CD14-positive monocyte (primary cell): Measurements from ENCODE around the gene PLEKHO1. TPM values are rescaled to one million over a fixed set of nuclear protein-coding genes. Genes with fewer than 3 reads are reported as not detected.

Source experiments
- DNase-seq, 3 donors: peaks; one replicate each; pipeline ENCODE4 v3.0.0-alpha.2; 2011 to 2022
- H2AFZ ChIP-seq: 2 replicates; pipeline ENCODE4 v1.6.0; 2012; ENCODE audit warnings: mild to moderate bottlenecking, low read depth, low read length, inconsistent platforms; ENCODE audit not compliant: insufficient read depth, poor library complexity, severe bottlenecking
- H3K27ac ChIP-seq, 2 donors: 1 replicate in 1 of 2; 2 replicates in 1 of 2; pipeline ENCODE4 v1.5.1; 2012 to 2013; ENCODE audit warnings: low read length in 2 of 2, control low read depth in 1 of 2, inconsistent platforms in 1 of 2, low read depth in 1 of 2, mild to moderate bottlenecking in 1 of 2
- H3K27me3 ChIP-seq, 2 donors: one replicate each; pipeline versions ENCODE4 v1.6.0 to v1.6.1; 2011 to 2013; ENCODE audit warnings: low read length in 2 of 2; ENCODE audit not compliant: control insufficient read depth in 2 of 2, insufficient read depth in 2 of 2
- H3K36me3 ChIP-seq, 2 donors: replicated peaks in 1 of 2; 1 replicate in 1 of 2; 2 replicates in 1 of 2; pipeline versions ENCODE4 v1.5.1 to v1.6.1; 2012 to 2013; ENCODE audit warnings: low read length in 2 of 2, control low read depth in 1 of 2, inconsistent platforms in 1 of 2, mild to moderate bottlenecking in 1 of 2; ENCODE audit not compliant: insufficient read depth in 2 of 2, control insufficient read depth in 1 of 2
- H3K4me1 ChIP-seq, 2 donors: 1 replicate in 1 of 2; 2 replicates in 1 of 2; pipeline versions ENCODE4 v1.5.1 to v1.6.1; 2012 to 2013; ENCODE audit warnings: low read length in 2 of 2, control low read depth in 1 of 2, inconsistent platforms in 1 of 2, mild to moderate bottlenecking in 1 of 2, moderate library complexity in 1 of 2; ENCODE audit not compliant: insufficient read depth in 2 of 2, control insufficient read depth in 1 of 2
- H3K4me2 ChIP-seq: replicated peaks from 2 replicates; pipeline ENCODE3; 2012; ENCODE audit warnings: low read length, moderate library complexity, mild to moderate bottlenecking; ENCODE audit not compliant: poor library complexity, severe bottlenecking; ENCODE audit errors: extremely low read depth
- H3K4me3 ChIP-seq, 3 experiments: fragments of 200-600 bp in 1 of 3; sonication (generic) in 1 of 3; replicated peaks in 1 of 3; 1 replicate in 2 of 3; 2 replicates in 1 of 3; pipeline ENCODE4 v1.5.1; 2011 to 2013; ENCODE audit warnings: low read length in 3 of 3, mild to moderate bottlenecking in 3 of 3, control low read depth in 2 of 3, low read depth in 2 of 3, inconsistent platforms in 1 of 3, moderate library complexity in 1 of 3
- H3K79me2 ChIP-seq: 2 replicates; pipeline ENCODE4 v1.6.0; 2012; ENCODE audit warnings: mild to moderate bottlenecking, control low read depth, inconsistent platforms, low read length, moderate library complexity; ENCODE audit not compliant: insufficient read depth
- H3K9ac ChIP-seq: 2 replicates; pipeline ENCODE4 v1.6.0; 2017; ENCODE audit warnings: low read length, mild to moderate bottlenecking; ENCODE audit not compliant: insufficient read depth, poor library complexity, severe bottlenecking
- H3K9me3 ChIP-seq, 2 donors: replicated peaks in 1 of 2; 1 replicate in 1 of 2; 2 replicates in 1 of 2; pipeline versions ENCODE4 v1.5.1 to v1.6.1; 2012 to 2013; ENCODE audit warnings: low read length in 2 of 2, control low read depth in 1 of 2; ENCODE audit not compliant: control insufficient read depth in 1 of 2, insufficient read depth in 1 of 2
- H4K20me1 ChIP-seq: 2 replicates; pipeline ENCODE4 v1.6.0; 2012; ENCODE audit warnings: mild to moderate bottlenecking, low read length, control low read depth, moderate library complexity; ENCODE audit not compliant: insufficient read depth
- H3K27ac Mint-ChIP-seq, 7 donors: one replicate each; pipeline ENCODE4 v1.8.0; 2020; ENCODE audit warnings: mild to moderate bottlenecking in 7 of 7, mixed read lengths in 7 of 7, moderate library complexity in 6 of 7, inconsistent platforms in 2 of 7
- H3K27me3 Mint-ChIP-seq, 3 donors: one replicate each; pipeline ENCODE4 v1.8.0; 2021 to 2022; ENCODE audit warnings: low read depth in 3 of 3, mild to moderate bottlenecking in 3 of 3, mixed read lengths in 3 of 3, moderate library complexity in 3 of 3, inconsistent platforms in 1 of 3
- H3K36me3 Mint-ChIP-seq, 2 donors: one replicate each; pipeline ENCODE4 v1.8.0; 2020; ENCODE audit warnings: mixed read lengths in 2 of 2, inconsistent platforms in 1 of 2, mild to moderate bottlenecking in 1 of 2
- H3K4me1 Mint-ChIP-seq: one replicate; pipeline ENCODE4 v1.8.0; 2020; ENCODE audit warnings: mild to moderate bottlenecking, mixed read lengths
- H3K4me3 Mint-ChIP-seq, 2 donors: one replicate each; pipeline ENCODE4 v1.8.0; 2020; ENCODE audit warnings: mild to moderate bottlenecking in 2 of 2, mixed read lengths in 2 of 2, moderate library complexity in 1 of 2
- H3K9me3 Mint-ChIP-seq, 7 donors: one replicate each; pipeline ENCODE4 v1.8.0; 2020 to 2022; ENCODE audit warnings: mixed read lengths in 7 of 7, mild to moderate bottlenecking in 6 of 7, moderate library complexity in 6 of 7, inconsistent platforms in 2 of 7
- CTCF ChIP-seq: fragments of 200-600 bp; IDR thresholded peaks from one replicate; pipeline ENCODE4 v1.8.0; 2022; ENCODE audit warnings: antibody characterized with exemption, mild to moderate bottlenecking
- WGBS: methylation state at CpG from one replicate; pipeline ENCODE4 v1.1.5; 2013; ENCODE audit warnings: missing lambda C conversion rate; ENCODE audit not compliant: insufficient coverage; 5-methylcytosine and 5-hydroxymethylcytosine counted together
- intact Hi-C, 2 donors: fragments of 100-400 bp; cut with micrococcal nuclease; formaldehyde crosslinking; loops; one replicate each; pipeline versions ENCODE4 v1.15.0 to v1.15.1; 2023
- polyA plus RNA-seq, 3 donors: library from polyadenylated mRNA; depleted of rRNA in 1 of 3; unstranded in 2 of 3; stranded (reverse) in 1 of 3; fragments of 300-500 nt in 2 of 3; fragments of >200 nt in 1 of 3; fragmentation: Illumina TruSeq in 2 of 3; gene quantifications; 1 replicate in 2 of 3; 2 replicates in 1 of 3; pipeline ENCODE4 v1.2.3, GENCODE V29; 2012 to 2021

The PLEKHO1 gene
- polyA plus RNA-seq, 3 donors = 87.2 to 170 (median 110) TPM

DNA sequence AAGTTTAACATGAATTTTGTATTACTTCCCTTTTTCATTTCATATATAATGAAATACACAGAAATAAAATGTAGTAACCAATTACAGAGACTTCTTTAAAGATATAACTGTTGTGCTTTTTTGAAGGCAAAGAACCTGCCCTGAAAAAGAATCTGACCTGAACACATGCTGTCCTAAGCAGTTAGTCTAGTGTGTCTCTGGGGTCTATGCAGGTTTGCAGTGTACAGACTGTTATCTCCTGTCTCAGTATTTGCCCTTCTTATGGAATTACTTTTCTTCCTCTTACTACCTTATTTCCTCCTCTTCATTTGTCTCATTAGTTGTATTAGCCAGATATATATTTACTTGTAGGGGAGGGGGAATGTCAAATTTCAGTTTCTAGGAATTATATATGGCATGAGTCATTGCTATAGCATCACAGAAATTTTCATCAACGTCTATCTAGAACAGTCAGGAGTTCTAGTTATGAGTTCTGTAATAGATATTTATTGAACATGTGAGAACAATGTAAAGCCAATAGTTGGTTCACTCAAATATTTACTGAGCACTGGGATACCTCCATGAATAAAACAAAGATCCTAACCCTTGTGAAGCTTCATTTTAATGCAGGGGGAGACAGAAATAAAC, 28.4 kb upstream of the PLEKHO1 start:
- H3K36me3 ChIP-seq = peaks cover 3 to 27% of the 10 kb centered on the region in 2 donors
- H3K9me3 ChIP-seq = no peaks in the 10 kb centered on the region
- no peaks in the 10 kb centered on the region for H4K20me1 ChIP-seq
- Mint-ChIP-seq H3K4me1 (peaks cover 2% of the 10 kb centered on the region), H3K27me3 (no peaks in the 10 kb centered on the region), H3K4me3 (no peak overlapping the region), H3K9me3 (peaks cover 0 to 1% (median 0%) of the 10 kb centered on the region in 7 donors), H3K36me3 (peaks cover 12 to 23% of the 10 kb centered on the region in 2 donors), H3K27ac (no peak overlapping the region)
- TF ChIP-seq CTCF = no peak
- H3K27me3 ChIP-seq = no peaks in the 10 kb centered on the region
- H3K4me2 ChIP-seq = no peak overlapping the region
- no peak overlapping the region for H3K4me3 ChIP-seq
- no peaks in the 10 kb centered on the region for H3K4me1 ChIP-seq
- WGBS = no CpG with 5 or more reads among the region's 1 CpG
- H3K9ac ChIP-seq = no peak overlapping the region
- H3K27ac ChIP-seq = no peak overlapping the region
- intact Hi-C loops = no loop called here
- H3K79me2 ChIP-seq = no peaks in the 10 kb centered on the region
- no peak overlapping the region for H2AFZ ChIP-seq
- no peak for DNase-seq

GRCh38 chr1:150126811-150127210, 22.9 kb upstream of the PLEKHO1 start:
- Mint-ChIP-seq H3K4me1 (peaks cover 2% of the 10 kb centered on the region), H3K27ac (no peak overlapping the region), H3K4me3 (no peak overlapping the region), H3K9me3 (no peaks in the 10 kb centered on the region), H3K36me3 (peaks cover 22 to 42% of the 10 kb centered on the region in 2 donors), H3K27me3 (no peaks in the 10 kb centered on the region)
- Histone ChIP-seq H3K9me3 (no peaks in the 10 kb centered on the region), H3K79me2 (no peaks in the 10 kb centered on the region), H4K20me1 (no peaks in the 10 kb centered on the region), H2AFZ (no peak overlapping the region), H3K36me3 (peaks cover 0 to 15% of the 10 kb centered on the region in 2 donors), H3K4me2 (no peak overlapping the region), H3K4me1 (no peaks in the 10 kb centered on the region), H3K27ac (no peak overlapping the region), H3K4me3 (no peak overlapping the region), H3K27me3 (no peaks in the 10 kb centered on the region), H3K9ac (no peak overlapping the region)
- no CpG with 5 or more reads among the region's 2 CpGs for WGBS
- no peak for DNase-seq
- TF ChIP-seq CTCF = no peak
- intact Hi-C loops = no loop called here
